GM19023 (cell line): Measurements from ENCODE around the gene PBX1.
A peak's percentile ranks its signal among the peaks of the same experiment; 100 is the strongest.

Experiments used
- ATAC-seq: cut with Tn5 transposase; IDR thresholded peaks from one replicate; pipeline ENCODE4 v1.9.1; 2021; ENCODE audit warnings: mild to moderate bottlenecking, moderate library complexity; ENCODE audit not compliant: unreplicated experiment

Gene PBX1

DNA sequence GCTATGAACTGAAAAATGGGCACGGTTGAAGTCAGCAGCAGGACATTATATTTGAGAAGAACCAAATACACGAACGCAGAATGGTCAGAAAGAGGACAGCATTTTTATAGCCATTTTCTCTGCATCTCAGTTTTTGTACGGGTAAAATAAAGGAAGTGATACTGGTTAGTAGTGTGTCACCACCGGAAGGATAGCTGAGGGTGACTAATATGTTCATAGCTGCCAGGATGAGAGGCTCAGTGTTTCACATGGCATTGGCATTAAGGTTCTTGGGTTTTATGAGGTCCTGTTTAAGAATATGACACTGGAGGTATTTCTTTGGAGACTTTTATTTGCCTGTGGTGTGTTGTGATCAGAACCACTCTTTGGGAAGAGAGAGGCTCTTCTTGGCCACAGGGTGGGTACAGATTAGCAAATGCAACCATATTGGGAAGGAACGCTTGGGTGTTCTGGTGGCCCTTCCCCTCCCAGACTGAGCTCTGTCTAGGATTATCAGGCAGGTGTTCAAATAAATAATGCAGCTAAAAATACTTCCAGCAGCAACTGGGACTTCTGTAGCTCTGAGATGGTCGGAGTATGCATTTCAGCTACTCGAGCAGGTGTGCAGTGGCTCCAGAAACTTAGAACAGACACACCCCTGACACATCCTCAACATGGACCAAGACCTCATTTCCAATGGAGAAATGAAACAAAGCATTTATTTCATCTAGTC is 158.2 kb downstream of the PBX1 start:
- ATAC-seq: peak; percentile 84

DNA sequence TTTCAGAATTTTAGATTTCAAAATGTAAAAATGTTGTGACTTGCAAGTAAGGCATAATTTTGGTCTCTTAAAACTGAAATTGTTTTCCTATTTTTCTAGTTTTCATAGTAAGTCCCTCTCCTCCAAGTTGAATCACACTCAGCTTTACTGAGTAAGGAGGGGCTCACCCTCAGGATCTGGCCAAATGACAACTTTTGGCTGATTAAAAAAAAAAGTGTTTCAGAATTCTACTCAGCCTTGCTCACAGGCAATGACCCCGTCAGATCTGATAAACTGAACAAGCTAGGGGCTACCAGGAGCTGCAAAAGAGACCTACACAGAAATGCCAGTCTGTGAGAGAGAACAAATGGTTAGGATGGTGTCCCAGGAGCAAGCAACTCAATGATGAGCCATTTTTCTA is 159.8 kb downstream of the PBX1 start:
- no peak for ATAC-seq

DNA sequence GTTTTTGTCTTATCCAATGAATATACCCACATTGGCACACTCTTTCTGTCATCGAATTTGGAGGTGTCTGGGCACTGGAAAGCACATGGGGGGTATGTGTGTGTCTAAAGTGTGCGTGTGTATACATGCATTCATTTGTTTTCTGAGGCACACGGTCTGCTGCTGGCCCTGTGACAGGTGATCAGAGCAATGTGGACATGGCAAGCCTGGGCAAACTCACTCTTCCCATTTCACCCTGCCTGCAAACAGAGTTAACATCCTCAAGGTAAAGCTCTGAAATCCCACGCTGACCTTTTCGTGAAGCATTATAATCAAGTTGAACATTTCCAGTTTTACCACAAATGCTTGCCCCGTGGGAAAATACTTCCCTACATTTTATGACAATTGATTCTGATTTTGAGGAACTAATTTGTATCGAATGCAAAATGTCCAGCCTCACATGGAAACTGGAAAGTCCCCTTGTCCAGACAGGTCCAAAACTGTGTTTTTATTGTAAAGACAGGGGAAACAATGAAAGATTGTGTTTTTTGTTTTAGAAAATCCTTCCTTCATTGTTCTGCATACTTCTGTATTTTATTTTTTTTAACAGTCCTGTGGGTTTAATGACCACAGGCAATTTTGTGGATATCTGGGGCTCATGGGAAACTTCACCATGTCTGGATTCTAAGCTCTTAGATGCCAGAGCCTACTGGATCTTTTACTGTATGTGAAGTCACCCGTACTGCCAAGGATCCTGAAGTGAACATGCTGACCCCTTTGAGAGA is 160.9 kb downstream of the PBX1 start:
- ATAC-seq: no peak

DNA sequence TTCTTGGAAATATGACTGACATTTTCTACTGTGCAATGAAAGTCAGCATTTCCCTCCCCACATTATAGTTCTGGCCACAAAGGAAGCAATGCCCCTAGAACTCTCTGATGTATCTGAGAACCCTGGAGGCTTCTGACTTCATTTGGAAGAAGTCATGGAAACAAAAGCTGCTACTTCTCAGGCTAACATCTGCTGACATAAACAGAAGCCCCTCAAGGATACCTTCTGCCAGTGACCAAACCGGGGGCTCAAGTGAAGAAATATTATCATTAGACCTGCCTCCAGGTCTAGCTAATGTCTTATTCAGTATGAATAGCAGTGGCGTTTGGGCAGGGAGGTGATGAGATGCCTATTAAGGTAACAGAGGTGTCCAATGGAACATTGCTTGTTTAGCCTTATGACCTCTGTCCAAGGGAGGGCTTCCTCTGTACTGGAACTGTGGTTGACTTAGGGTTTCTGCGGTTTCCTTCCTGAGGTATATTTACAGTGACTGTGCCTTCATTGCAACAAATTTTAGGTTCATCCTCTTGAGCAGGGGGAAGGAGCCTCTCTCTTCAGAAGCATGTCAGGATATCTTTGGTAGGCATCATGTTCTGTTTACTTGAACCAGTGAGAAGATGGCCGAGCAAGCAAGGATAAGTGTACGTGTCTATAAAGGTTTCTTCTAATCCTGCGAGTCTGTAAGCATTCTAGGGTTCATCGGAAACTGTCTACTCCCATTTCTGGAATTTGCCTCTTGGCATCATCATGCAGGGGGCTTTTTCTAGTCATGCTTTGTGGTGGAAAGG is 161.7 kb downstream of the PBX1 start:
- no peak for ATAC-seq

DNA sequence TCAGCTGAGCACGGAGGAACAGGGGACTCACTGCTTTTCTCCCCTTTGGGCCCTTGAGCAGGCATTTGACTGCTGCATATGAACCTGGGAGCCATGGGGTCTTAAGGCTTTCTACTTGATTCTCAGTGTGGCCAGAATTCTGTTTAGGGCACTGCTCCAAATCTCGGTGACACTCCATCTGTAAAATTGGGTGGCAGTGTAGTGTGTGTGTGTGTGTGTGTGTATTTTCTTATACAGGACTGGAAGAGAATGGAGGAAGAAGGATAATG is 162.2 kb downstream of the PBX1 start:
- ATAC-seq: no peak

DNA sequence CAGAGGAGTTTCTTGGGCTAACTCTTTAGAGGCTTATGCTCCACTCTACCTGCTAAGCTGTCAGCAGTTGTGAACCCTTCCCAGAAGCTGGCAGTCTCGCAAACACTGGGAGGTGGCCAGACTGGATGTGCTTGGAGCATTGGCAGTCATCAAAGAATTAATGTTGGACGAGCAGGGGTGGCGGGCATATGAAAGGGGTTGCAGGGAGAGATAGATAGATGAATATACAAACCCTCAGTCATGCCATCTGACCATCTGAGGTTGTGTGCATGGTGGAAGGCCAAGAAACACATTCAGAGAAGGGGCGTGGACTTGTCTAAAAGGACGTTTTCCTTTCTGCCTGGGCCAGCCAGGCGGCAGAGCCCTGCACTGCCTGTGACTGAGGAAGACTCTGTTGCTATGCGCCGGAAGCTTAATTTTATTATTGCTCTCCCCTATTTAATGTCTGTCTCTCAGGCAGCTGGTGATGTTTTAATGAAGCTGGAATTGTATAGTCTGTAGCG is 164.4 kb downstream of the PBX1 start:
- no peak for ATAC-seq

DNA sequence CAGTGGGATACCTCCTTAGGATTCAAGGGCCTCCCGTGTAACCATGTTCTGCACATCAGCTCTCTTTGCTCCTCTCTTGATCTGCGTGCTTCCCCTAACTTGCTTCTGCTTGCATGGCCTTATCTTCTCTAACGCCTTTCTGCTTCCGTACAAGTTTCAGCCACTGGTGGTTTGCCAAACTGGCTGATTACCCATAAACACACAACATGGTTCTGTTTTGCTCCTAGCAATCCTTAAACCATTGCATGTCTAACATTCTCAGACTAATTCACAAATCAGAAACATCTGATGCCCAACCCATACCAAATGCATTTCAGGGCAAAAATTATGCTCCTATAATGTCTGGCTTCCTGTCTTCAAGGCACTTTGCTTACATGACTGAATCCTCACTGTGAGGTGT is 166.4 kb downstream of the PBX1 start:
- no peak for ATAC-seq

DNA sequence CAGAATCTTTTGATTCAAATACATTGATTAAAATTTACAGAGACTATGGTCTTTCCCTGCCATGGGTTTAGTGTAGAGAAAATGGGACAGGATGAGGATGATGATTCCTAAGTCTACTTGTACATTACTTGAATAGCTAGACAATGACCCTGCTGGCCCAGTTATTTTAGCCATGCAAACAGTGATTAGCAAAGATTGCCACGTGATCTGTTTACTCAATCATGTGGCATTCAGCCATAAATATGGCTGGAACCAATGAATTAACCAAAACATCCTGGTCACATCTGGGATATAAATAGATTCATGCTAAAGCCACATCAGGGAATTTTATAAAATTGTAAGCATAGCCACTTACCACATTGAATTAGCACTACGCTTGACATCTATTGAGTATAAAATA is 167.3 kb downstream of the PBX1 start:
- ATAC-seq: no peak

DNA sequence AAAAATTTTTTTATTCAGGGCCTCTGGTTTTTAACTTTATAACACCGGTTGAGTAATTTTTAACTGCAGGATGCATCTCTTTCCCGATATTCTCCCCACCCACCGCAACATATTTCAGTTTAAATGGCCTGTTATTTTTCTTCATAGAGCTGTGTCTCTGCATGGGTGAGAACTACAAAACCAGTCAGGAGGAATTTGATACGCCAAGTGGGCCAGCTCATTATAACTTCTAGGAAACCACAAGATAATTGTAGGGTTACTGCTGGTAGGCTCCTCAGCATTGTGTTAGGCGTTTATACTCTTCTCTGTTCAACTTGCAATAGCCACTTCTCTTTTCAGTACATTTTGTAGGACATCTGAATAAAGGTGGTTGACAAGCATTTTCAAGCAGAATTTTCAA is 169.7 kb downstream of the PBX1 start:
- no peak for ATAC-seq

DNA sequence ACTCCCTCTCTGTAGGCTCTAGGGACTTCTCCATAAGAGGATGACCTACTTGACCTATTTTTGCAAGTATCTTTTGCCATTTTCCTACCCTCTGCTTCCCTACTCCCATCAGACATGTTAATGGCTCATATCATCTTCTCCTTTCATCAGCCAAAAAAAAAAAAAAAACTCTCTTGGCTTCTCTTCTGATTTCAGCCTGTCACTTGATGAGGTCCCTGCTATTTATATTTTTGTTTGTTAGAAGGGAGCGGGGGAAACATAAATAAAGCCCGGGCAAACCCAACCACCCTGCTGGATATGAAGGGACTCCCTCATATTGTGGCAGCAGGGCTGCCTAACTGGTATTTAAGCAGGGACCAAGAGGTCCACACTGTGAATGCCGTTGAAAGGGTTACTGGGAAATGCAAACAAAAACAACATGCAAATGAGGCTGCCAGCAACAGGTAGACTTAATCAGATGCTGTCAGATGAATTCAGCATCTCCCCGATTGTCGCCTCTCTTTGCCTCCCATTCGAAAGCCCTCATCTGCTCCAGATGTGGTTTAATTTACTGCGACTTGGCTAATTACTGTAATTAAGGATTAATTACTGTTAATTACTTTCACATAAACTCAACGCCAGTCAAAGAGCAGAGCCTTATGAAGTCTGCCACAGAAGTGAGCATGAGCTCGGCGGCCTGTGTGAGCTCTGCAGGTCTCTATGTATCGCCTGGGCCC is 172.3 kb downstream of the PBX1 start:
- ATAC-seq: no peak

DNA sequence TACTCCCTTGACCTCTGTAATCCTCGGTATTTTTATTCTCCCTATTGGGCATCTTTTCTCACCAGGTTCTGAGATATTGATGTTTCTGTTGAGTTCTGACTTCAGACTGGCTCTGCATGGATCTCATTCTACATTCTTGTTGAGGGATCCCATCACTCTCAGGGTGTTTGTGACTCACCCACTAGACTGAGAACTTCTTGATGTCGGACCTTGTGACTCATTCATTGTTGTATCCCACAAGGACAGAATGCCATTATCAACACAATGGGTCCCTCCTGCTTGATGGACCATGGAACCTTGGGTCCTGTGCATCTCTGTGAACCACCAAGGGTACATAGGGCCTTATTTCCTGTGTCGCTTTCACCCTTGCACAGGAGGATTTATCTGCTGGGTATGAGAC is 174.1 kb downstream of the PBX1 start:
- no peak for ATAC-seq

DNA sequence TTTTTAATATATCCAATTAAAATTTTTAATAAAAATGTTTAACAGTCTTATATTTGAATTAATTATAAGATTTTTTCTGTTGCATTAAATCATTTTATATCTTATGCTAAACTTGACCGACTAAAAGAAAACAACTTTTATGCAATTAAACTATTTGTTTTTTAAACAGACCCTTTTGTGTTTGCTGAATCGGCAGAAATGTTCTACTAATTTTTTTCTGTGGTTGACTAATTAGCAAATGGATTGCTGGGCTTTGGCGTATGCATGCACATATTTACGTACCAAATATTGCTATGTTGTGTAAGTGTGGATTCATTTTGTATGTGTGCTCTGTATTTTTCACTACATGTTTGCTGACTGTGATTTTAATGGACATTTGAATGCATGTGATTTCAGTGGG is 174.8 kb downstream of the PBX1 start:
- no peak for ATAC-seq

DNA sequence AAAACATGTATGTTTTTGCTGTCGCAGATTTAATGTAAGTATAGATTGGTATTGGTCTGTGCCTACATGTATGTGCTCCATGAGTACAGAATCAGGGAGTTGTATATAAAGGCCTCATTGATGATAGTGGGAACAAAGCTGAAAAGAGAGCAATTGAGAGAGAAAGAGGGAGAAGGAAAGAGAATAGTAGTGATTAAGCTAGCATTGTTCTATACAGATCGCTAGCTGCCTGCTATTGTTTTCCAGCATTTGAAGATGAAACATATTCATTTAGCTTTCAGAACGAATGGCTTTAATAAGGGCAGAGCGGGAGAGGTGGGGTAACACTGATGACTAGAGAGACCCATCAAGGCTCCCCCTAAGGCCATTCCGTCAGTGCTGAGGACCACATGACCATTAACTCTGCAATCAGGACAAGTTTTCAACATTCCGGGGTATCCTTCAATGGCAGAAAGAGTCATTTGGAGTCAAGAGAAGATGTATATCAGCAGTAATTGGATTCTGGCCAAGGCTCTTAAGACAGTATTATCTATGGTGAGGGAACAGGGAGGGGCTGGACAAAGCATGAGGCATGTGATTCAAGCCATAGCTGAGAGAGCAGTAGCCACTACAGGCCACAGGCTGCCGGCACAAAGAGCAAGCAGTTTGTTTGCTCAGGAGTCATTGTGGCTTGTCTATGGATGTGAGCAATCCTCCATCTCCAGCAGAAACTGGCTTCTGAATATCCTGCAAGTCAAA is 176.5 kb downstream of the PBX1 start:
- ATAC-seq: no peak

DNA sequence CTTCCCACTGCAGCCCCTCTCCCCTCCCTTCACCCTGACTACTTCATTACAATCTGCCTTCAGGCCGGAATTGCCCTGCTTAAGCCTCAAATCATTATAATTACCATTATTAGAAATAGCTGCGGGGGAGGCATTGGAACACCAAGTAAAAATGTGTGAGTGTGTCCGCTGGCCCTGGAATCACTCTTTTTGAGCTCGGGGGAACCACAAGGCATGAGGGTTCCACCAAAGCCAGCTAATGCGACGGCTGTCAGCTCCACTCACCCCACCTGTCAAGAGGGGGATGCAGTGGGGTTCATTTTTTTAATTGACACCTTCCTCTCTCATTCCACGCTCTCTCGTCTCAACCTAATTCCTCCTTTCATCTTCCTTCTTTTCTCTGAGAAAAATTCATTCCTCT is 177.2 kb downstream of the PBX1 start:
- no peak for ATAC-seq

DNA sequence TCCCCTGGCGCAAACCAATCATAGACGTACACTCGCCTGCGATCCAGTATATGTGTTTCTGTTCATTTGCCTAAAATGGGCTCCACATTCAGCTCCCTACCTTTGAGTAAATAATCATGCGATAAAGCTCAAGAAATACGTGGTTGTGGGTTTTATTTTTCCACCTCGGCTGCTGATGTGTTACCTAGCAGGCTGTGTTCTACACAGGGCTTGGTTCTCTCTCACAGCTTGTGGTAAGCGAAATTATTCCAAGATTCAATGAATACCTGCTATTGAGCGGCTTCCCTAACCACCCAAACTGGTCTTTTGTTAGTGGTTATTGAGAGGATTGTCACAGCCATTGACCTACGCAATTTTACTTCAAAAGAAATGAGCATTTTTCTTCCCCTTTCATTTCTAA is 180.2 kb downstream of the PBX1 start:
- ATAC-seq: no peak

DNA sequence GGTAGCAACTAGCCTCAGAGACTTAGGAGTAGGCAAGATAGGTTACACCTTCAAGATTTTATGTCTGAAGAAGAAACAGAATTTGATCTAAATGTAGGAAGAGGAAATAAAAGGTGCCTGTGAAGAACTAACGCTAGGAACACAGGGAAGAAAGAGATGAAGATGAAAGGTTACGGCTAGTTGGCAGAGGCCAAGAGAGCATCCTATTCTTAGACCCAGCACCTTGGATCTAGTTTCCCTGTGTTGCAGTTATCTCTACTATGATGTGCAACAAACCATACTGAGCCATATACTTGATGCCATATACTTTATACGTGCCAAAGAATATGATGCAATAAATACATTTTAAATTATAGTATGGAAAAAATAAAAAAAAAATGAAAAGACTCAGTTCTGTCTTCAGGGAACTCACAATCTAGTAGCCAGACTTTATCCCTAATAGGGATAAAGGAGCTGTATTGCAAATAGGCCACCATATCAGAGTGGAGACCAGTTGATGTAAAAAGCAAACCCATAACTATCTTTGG is 181.1 kb downstream of the PBX1 start:
- ATAC-seq: no peak

DNA sequence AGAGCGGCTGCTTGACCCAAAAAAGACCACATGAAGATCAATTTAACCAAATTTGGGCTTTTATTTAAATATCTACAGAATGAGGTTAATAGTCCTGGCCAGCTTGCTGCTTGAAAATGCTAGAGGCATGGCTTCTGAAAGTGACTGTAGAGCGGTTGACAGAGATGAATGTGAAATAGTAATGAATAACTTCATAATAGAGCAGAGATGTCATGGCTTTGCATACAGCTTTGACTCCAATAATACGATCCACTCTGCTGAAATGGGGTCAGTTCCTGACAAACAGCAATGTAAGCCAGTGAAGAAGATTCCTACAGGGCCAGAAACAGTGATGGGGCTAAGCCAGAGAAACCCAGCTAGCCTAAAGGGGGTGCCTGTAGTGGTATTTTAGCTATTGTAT is 183.8 kb downstream of the PBX1 start:
- ATAC-seq: no peak

DNA sequence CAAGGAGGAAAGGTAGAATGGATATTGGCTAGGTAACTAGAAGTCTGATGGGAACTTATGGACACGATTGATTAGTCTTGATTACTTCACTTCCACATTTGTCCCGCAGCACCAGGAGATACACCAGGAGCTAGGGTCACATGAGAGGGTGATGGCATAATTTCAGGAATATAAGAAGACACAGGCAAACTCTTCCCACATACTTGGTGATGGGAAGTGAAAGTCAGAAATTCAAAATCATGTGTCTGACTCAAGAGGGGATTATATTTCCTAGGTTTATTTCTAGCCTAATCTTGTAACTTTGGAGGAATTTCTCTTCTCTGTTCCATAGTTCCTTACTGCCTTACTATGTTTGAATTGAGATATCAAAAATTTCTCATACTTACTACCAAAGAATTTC is 185.0 kb downstream of the PBX1 start:
- no peak for ATAC-seq

DNA sequence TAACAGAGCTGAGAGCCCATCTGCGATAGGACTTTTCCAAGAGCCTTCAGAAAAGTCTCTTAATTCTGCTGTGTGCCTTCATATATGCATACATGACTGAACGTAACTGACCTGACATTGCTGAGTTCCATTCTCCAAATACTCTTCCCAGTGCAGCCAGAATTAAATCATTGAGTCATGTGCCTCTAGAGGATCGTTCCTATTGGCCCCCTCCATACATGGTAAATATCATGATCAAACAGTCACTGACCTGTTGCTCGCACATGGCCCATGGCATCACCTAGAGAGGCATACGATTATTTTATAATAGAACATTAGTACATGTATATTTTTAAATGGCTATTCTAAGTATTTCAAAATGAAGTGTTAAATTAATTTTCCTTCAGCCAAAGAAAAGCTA is 186.8 kb downstream of the PBX1 start:
- ATAC-seq: no peak

DNA sequence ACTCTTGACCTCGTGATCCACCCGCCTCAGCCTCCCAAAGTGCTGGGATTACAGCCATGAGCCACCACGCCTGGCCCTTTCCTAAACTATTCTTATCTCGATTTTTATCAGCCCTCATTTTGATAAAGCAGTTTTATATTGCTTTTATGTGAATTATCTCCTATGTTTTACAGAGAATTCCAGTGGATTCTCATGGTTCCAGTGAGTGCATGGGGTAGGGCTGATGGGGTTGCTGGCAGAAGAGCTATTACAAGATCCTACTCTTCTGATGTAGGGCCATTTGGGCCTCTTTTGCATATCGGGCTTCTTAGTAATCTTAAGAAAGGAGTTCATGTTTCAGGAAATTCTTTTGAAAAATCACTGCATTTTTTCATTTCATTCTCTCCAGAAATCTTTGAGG is 187.6 kb downstream of the PBX1 start:
- ATAC-seq: no peak
